Measurements from ENCODE around the gene NT5C1B.

DNA sequence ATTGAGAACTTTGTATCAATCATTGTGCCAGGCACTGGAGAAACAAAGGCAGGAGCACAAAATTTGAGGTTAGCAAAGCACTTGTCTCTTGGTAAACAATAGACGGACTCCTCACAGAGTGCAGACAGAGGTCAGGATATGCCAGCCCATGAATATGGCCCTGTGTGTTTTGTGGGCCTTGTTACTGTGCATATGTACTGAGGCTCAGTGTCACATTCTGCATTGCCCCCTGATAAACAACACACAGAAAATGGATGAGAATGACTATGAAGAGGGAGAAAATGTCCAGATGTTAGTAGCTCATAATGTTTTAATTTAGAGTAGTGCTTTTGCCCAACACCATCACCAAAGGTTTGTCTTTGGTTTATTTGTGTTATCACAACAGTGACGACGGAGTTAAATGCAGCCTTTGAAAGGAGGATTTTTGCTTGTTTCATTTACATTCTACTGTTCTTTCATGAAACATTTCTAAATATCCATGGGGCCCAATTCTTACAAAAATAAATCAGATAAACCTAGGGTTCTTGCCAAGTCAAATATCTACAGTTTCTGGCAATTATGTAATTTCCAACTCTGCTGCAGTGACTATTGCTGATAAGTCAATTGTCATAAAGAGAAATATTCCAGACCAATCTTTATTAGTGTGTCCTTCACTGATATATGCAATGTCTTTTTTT is 14.6 kb upstream of the NT5C1B start:
- TF ChIP-seq POLR2A (IDR thresholded peaks at IDR 0.05) (no peak), POLR2AphosphoS5 (IDR thresholded peaks at IDR 0.05) (no peak)
- TF ChIP-seq, protein P1, sequence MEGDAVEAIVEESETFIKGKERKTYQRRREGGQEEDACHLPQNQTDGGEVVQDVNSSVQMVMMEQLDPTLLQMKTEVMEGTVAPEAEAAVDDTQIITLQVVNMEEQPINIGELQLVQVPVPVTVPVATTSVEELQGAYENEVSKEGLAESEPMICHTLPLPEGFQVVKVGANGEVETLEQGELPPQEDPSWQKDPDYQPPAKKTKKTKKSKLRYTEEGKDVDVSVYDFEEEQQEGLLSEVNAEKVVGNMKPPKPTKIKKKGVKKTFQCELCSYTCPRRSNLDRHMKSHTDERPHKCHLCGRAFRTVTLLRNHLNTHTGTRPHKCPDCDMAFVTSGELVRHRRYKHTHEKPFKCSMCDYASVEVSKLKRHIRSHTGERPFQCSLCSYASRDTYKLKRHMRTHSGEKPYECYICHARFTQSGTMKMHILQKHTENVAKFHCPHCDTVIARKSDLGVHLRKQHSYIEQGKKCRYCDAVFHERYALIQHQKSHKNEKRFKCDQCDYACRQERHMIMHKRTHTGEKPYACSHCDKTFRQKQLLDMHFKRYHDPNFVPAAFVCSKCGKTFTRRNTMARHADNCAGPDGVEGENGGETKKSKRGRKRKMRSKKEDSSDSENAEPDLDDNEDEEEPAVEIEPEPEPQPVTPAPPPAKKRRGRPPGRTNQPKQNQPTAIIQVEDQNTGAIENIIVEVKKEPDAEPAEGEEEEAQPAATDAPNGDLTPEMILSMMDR (IDR thresholded peaks at IDR 0.05), result no peak
